DND-41 (cell line): ENCODE results near the gene AGO4.

Experiments used
- EZH2 ChIP-seq: IDR thresholded peaks from 3 replicates; pipeline ENCODE4 v1.6.1; 2012; ENCODE audit warnings: borderline replicate concordance, low read depth, mild to moderate bottlenecking, moderate library complexity, low read length, inconsistent platforms; ENCODE audit not compliant: severe bottlenecking
- TF ChIP-seq, protein P1 (sequence below): IDR thresholded peaks from 2 replicates; pipeline ENCODE4 v1.5.1; 2012; ENCODE audit warnings: borderline replicate concordance, low read length, moderate library complexity, mild to moderate bottlenecking; ENCODE audit not compliant: poor library complexity, severe bottlenecking; ENCODE audit errors: extremely low read depth

- TF ChIP-seq, protein P1, sequence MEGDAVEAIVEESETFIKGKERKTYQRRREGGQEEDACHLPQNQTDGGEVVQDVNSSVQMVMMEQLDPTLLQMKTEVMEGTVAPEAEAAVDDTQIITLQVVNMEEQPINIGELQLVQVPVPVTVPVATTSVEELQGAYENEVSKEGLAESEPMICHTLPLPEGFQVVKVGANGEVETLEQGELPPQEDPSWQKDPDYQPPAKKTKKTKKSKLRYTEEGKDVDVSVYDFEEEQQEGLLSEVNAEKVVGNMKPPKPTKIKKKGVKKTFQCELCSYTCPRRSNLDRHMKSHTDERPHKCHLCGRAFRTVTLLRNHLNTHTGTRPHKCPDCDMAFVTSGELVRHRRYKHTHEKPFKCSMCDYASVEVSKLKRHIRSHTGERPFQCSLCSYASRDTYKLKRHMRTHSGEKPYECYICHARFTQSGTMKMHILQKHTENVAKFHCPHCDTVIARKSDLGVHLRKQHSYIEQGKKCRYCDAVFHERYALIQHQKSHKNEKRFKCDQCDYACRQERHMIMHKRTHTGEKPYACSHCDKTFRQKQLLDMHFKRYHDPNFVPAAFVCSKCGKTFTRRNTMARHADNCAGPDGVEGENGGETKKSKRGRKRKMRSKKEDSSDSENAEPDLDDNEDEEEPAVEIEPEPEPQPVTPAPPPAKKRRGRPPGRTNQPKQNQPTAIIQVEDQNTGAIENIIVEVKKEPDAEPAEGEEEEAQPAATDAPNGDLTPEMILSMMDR = no peak
- TF ChIP-seq EZH2 = no peak
Measured at GRCh38 chr1:35882586-35882944, 74.7 kb downstream of the AGO4 start.
